Smooth muscle cell (in vitro differentiated cells): ENCODE results near the gene PPP1R12A. TPM values are rescaled to one million over a fixed set of nuclear protein-coding genes. Genes with fewer than 3 reads are reported as not detected.

ENCODE experiments used
- DNase-seq: peaks from one replicate; lab custom pipeline; 2025; ENCODE audit not compliant: unreplicated experiment; lab: John Stamatoyannopoulos, UW
- H2AFZ ChIP-seq: fragments of 200-600 bp; sonication (generic); 2 replicates; pipeline ENCODE4 v1.6.0; 2016; ENCODE audit warnings: antibody characterized with exemption, low read depth, mild to moderate bottlenecking
- H3F3A ChIP-seq: fragments of 200-600 bp; sonication (generic); 2 replicates; pipeline ENCODE4 v1.6.0; 2017; ENCODE audit warnings: antibody characterized with exemption, low read depth
- H3K27ac ChIP-seq: fragments of 200-600 bp; sonication (generic); 2 replicates; pipeline ENCODE4 v1.5.1; 2016; ENCODE audit warnings: low read depth, mild to moderate bottlenecking
- H3K27me3 ChIP-seq: fragments of 200-600 bp; sonication (generic); 2 replicates; pipeline ENCODE4 v1.6.1; 2016; ENCODE audit warnings: low read depth, mild to moderate bottlenecking
- H3K36me3 ChIP-seq: fragments of 200-600 bp; sonication (generic); 2 replicates; pipeline ENCODE4 v1.5.1; 2016; ENCODE audit warnings: low read depth
- H3K4me1 ChIP-seq: fragments of 200-600 bp; sonication (generic); 2 replicates; pipeline ENCODE4 v1.5.1; 2016; ENCODE audit warnings: low read depth
- H3K4me2 ChIP-seq: fragments of 200-600 bp; sonication (generic); 2 replicates; pipeline ENCODE4 v1.6.0; 2016; ENCODE audit warnings: mild to moderate bottlenecking
- H3K4me3 ChIP-seq: fragments of 200-600 bp; sonication (generic); 2 replicates; pipeline ENCODE4 v1.5.1; 2016; ENCODE audit warnings: mild to moderate bottlenecking
- H3K79me2 ChIP-seq: fragments of 200-600 bp; sonication (generic); 2 replicates; pipeline ENCODE4 v1.6.0; 2016; ENCODE audit warnings: low read depth, mild to moderate bottlenecking
- H3K9ac ChIP-seq: fragments of 200-600 bp; sonication (generic); 2 replicates; pipeline ENCODE4 v1.6.0; 2016; ENCODE audit warnings: low read depth
- H3K9me3 ChIP-seq: fragments of 200-600 bp; sonication (generic); replicated peaks from 2 replicates; pipeline ENCODE4 v1.5.1; 2016; ENCODE audit warnings: low read depth
- H4K20me1 ChIP-seq: fragments of 200-600 bp; sonication (generic); 2 replicates; pipeline ENCODE4 v1.6.0; 2016; ENCODE audit warnings: low read depth
- CTCF ChIP-seq: fragments of 200-600 bp; sonication (generic); IDR thresholded peaks from 2 replicates; pipeline ENCODE4 v1.5.1; 2017; ENCODE audit warnings: borderline replicate concordance, mild to moderate bottlenecking, antibody characterized with exemption; ENCODE audit not compliant: insufficient read depth, poor library complexity, severe bottlenecking
- WGBS: methylation state at CpG from one replicate; pipeline ENCODE4 v1.1.7; 2016; ENCODE audit warnings: low lambda C conversion rate; 5-methylcytosine and 5-hydroxymethylcytosine counted together
- polyA plus RNA-seq: library from polyadenylated mRNA; unstranded; fragments of >200 nt; fragmentation: Nextera tagmentation; extraction: Ambion mirVana; gene quantifications from 2 replicates; pipeline ENCODE4 v1.2.1, GENCODE V29; 2016
- total RNA-seq: library from RNA; depleted of rRNA; stranded (reverse); fragments of >200 nt; gene quantifications from 2 replicates; pipeline ENCODE4 v1.2.3, GENCODE V29; 2014

Gene PPP1R12A
- total and polyA plus RNA-seq, 2 experiments from 2014 or later: 98.7 to 102 TPM

GRCh38 chr12:79838359-79838758, 96.5 kb downstream of the PPP1R12A start:
- H3F3A ChIP-seq: no peaks in the 10 kb centered on the region
- H3K4me1 ChIP-seq: no peaks in the 10 kb centered on the region
- H2AFZ ChIP-seq: no peak overlapping the region
- H3K9me3 ChIP-seq: no peaks in the 10 kb centered on the region
- no peak overlapping the region for H3K4me2 ChIP-seq
- peaks cover 89% of the 10 kb centered on the region for H3K79me2 ChIP-seq
- no peak overlapping the region for H3K9ac ChIP-seq
- H4K20me1 ChIP-seq: peaks cover 79% of the 10 kb centered on the region
- H3K27ac ChIP-seq: no peak overlapping the region
- no peaks in the 10 kb centered on the region for H3K27me3 ChIP-seq
- H3K36me3 ChIP-seq: peaks cover 13% of the 10 kb centered on the region
- DNase-seq: no peak
- no peak overlapping the region for H3K4me3 ChIP-seq
- no peak for TF ChIP-seq CTCF
- WGBS: 97% methylated on average over 3 of the region's 3 CpGs

GRCh38 chr12:79837575-79837974, 97.3 kb downstream of the PPP1R12A start:
- H3K79me2 ChIP-seq: peaks cover 88% of the 10 kb centered on the region
- whole genome bisulfite sequencing: 99% methylated on average over 5 of the region's 5 CpGs

GRCh38 chr12:79835377-79835843, 99.5 kb downstream of the PPP1R12A start:
- Histone ChIP-seq H3K27ac (no peak overlapping the region), H3K9ac (no peak overlapping the region), H3F3A (no peaks in the 10 kb centered on the region), H3K36me3 (peaks cover 15% of the 10 kb centered on the region), H3K79me2 (peaks cover 82% of the 10 kb centered on the region), H2AFZ (no peak overlapping the region), H4K20me1 (peaks cover 80% of the 10 kb centered on the region), H3K27me3 (no peaks in the 10 kb centered on the region), H3K4me1 (no peaks in the 10 kb centered on the region), H3K4me3 (no peak overlapping the region), H3K9me3 (no peaks in the 10 kb centered on the region), H3K4me2 (no peak overlapping the region)
- no peak for TF ChIP-seq CTCF
- WGBS: 97% methylated on average over 2 of the region's 2 CpGs
- no peak for DNase-seq

More at GRCh38 chr12:79837575-79837974, 97.3 kb downstream of the PPP1R12A start:
- Histone ChIP-seq H3K4me1 (no peaks in the 10 kb centered on the region), H2AFZ (no peak overlapping the region), H3K27ac (no peak overlapping the region), H3K4me2 (no peak overlapping the region), H3K9me3 (no peaks in the 10 kb centered on the region), H3K4me3 (no peak overlapping the region), H3K36me3 (peaks cover 8% of the 10 kb centered on the region), H3K9ac (no peak overlapping the region), H4K20me1 (peaks cover 80% of the 10 kb centered on the region), H3F3A (no peaks in the 10 kb centered on the region), H3K27me3 (no peaks in the 10 kb centered on the region)
- no peak for DNase-seq
- no peak for TF ChIP-seq CTCF

GRCh38 chr12:79834712-79835376, 100.1 kb downstream of the PPP1R12A start:
- H3K4me1 ChIP-seq: no peaks in the 10 kb centered on the region
- 97% methylated on average over 3 of the region's 3 CpGs for WGBS
- H3F3A ChIP-seq: no peaks in the 10 kb centered on the region
- H3K27me3 ChIP-seq: no peaks in the 10 kb centered on the region
- peaks cover 76% of the 10 kb centered on the region for H4K20me1 ChIP-seq
- H3K79me2 ChIP-seq: peaks cover 77% of the 10 kb centered on the region
- H3K9me3 ChIP-seq: no peaks in the 10 kb centered on the region
- no peak for TF ChIP-seq CTCF
- no peak overlapping the region for H3K9ac ChIP-seq
- H2AFZ ChIP-seq: no peak overlapping the region
- H3K4me2 ChIP-seq: no peak overlapping the region
- H3K36me3 ChIP-seq: peaks cover 10% of the 10 kb centered on the region
- no peak overlapping the region for H3K27ac ChIP-seq
- H3K4me3 ChIP-seq: no peak overlapping the region
- no peak for DNase-seq
